Measurements from ENCODE around the gene THAP7.
A peak's percentile ranks its signal among the peaks of the same experiment; 100 is the strongest.

- TF ChIP-seq YY1 (IDR thresholded peaks at IDR 0.05; ENCODE audit: insufficient read depth, insufficient read length) (peak; percentile 49), ZNF274 (IDR thresholded peaks at IDR 0.05; ENCODE audit: low read depth, low read length) (no peak), SUZ12 (IDR thresholded peaks at IDR 0.05; ENCODE audit: extremely low read depth, insufficient read depth, insufficient read length) (no peak)
Observed at GRCh38 chr22:20979243-20979809, 22.6 kb downstream of the THAP7 start.
